IMR-90 (cell line): ENCODE results near the gene INPP5F. TPM values are rescaled to one million over a fixed set of nuclear protein-coding genes. Genes with fewer than 3 reads are reported as not detected.
A peak's percentile ranks its signal among the peaks of the same experiment; 100 is the strongest.

ENCODE experiments used
- ATAC-seq: fragments of 200-7000 bp; cut with Tn5 transposase; 2 replicates; pipeline ENCODE4 v1.9.1; 2020; ENCODE audit warnings: low read depth, mild to moderate bottlenecking, moderate library complexity
- BruUV-seq: library from RNA; stranded (reverse); fragments of 400-500 nt; replicated peaks from 2 replicates; lab custom pipeline; 2021; lab: Mats Ljungman, UMichigan
- CTCF ChIA-PET: fragments of 300-600 bp; formaldehyde crosslinking; extraction: SDS; loops from one replicate; lab custom pipeline; 2021; ENCODE audit warnings: antibody characterized with exemption; lab: Yijun Ruan, JAX
- POLR2A ChIA-PET: fragments of 300-600 bp; sonication (Branson Sonifier 250); formaldehyde crosslinking; loops from one replicate; lab custom pipeline; 2022; ENCODE audit warnings: antibody characterized with exemption; ENCODE audit not compliant: unreplicated experiment; lab: Charles Lee
- DNase-seq: peaks from one replicate; pipeline ENCODE4 v3.0.0; 2013
- H2AFZ ChIP-seq: replicated peaks from 2 replicates; pipeline ENCODE3; 2013; ENCODE audit warnings: low read length, mild to moderate bottlenecking; ENCODE audit not compliant: poor library complexity
- H2AK5ac ChIP-seq: 2 replicates; pipeline ENCODE4 v1.6.1; 2013; ENCODE audit warnings: low read depth, low read length, inconsistent platforms
- H2AK9ac ChIP-seq: replicated peaks from 2 replicates; pipeline ENCODE3; 2013; ENCODE audit warnings: mild to moderate bottlenecking, low read depth, low read length, moderate library complexity; ENCODE audit not compliant: poor library complexity
- H2BK120ac ChIP-seq: 2 replicates; pipeline ENCODE4 v1.6.1; 2013; ENCODE audit warnings: low read depth, low read length, inconsistent platforms
- H2BK15ac ChIP-seq: 3 replicates; pipeline ENCODE4 v1.6.1; 2013; ENCODE audit warnings: low read depth, low read length, inconsistent platforms
- H2BK20ac ChIP-seq: 2 replicates; pipeline ENCODE4 v1.6.1; 2013; ENCODE audit warnings: low read depth, mild to moderate bottlenecking, inconsistent platforms, low read length, moderate library complexity
- H2BK5ac ChIP-seq: 2 replicates; pipeline ENCODE4 v1.6.1; 2013; ENCODE audit warnings: mild to moderate bottlenecking, low read depth, low read length, inconsistent platforms; ENCODE audit not compliant: poor library complexity, severe bottlenecking
- H3K14ac ChIP-seq: replicated peaks from 2 replicates; pipeline ENCODE4 v1.6.1; 2013; ENCODE audit warnings: low read depth, low read length, inconsistent platforms
- H3K18ac ChIP-seq: 2 replicates; pipeline ENCODE4 v1.6.1; 2013; ENCODE audit warnings: low read depth, low read length, control low read depth
- H3K23ac ChIP-seq: 2 replicates; pipeline ENCODE4 v1.6.1; 2013; ENCODE audit warnings: low read depth, low read length, inconsistent platforms
- H3K27ac ChIP-seq: 2 replicates; pipeline ENCODE4 v1.5.1; 2013; ENCODE audit warnings: mild to moderate bottlenecking, control low read depth, low read length; ENCODE audit not compliant: insufficient read depth
- H3K27me3 ChIP-seq: 2 replicates; pipeline ENCODE4 v1.6.1; 2013; ENCODE audit warnings: low read length; ENCODE audit not compliant: control insufficient read depth, insufficient read depth
- H3K36me3 ChIP-seq: 2 replicates; pipeline ENCODE4 v1.6.1; 2013; ENCODE audit warnings: low read length, mixed read lengths; ENCODE audit not compliant: control insufficient read depth, insufficient read depth
- H3K4ac ChIP-seq: 2 replicates; pipeline ENCODE4 v1.6.1; 2013; ENCODE audit warnings: low read depth, low read length, inconsistent platforms
- H3K4me1 ChIP-seq: 2 replicates; pipeline ENCODE4 v1.6.1; 2013; ENCODE audit warnings: low read length, mixed read lengths; ENCODE audit not compliant: control insufficient read depth, insufficient read depth
- H3K4me2 ChIP-seq: 2 replicates; pipeline ENCODE4 v1.6.1; 2013; ENCODE audit warnings: low read depth, mild to moderate bottlenecking, control low read depth, low read length, moderate library complexity
- H3K4me3 ChIP-seq: 2 replicates; pipeline ENCODE4 v1.5.1; 2013; ENCODE audit warnings: low read depth, mild to moderate bottlenecking, control low read depth, low read length, moderate library complexity; ENCODE audit not compliant: insufficient read depth
- H3K56ac ChIP-seq: 2 replicates; pipeline ENCODE4 v1.6.1; 2013; ENCODE audit warnings: low read length, inconsistent platforms; ENCODE audit not compliant: insufficient read depth; ENCODE audit errors: extremely low read depth
- H3K79me1 ChIP-seq, 2 experiments: 2 replicates each; pipeline ENCODE4 v1.6.1; 2013; ENCODE audit warnings: low read length in 2 of 2, inconsistent platforms in 1 of 2, low read depth in 1 of 2
- H3K9ac ChIP-seq: 2 replicates; pipeline ENCODE4 v1.6.1; 2013; ENCODE audit warnings: low read depth, low read length, control low read depth
- H3K9me1 ChIP-seq: 2 replicates; pipeline ENCODE4 v1.6.1; 2013; ENCODE audit warnings: low read length, inconsistent platforms; ENCODE audit not compliant: insufficient read depth
- H3K9me3 ChIP-seq: 2 replicates; pipeline ENCODE4 v1.6.1; 2013; ENCODE audit warnings: low read length; ENCODE audit not compliant: control insufficient read depth, insufficient read depth
- H4K20me1 ChIP-seq: 2 replicates; pipeline ENCODE4 v1.6.1; 2013; ENCODE audit warnings: low read length, inconsistent platforms; ENCODE audit not compliant: insufficient read depth
- H4K5ac ChIP-seq: 2 replicates; pipeline ENCODE4 v1.6.1; 2013; ENCODE audit warnings: mild to moderate bottlenecking, low read depth, low read length, control low read depth
- H4K8ac ChIP-seq, 2 experiments: 2 replicates each; pipeline ENCODE4 v1.6.1; 2013; ENCODE audit warnings: low read depth in 2 of 2, low read length in 2 of 2, control low read depth in 1 of 2, inconsistent platforms in 1 of 2
- H4K91ac ChIP-seq: 2 replicates; pipeline ENCODE4 v1.6.1; 2013; ENCODE audit warnings: low read depth, low read length, inconsistent platforms; ENCODE audit not compliant: insufficient read depth
- BHLHE40 ChIP-seq: fragments of 150-350 bp; IDR thresholded peaks from 2 replicates; pipeline ENCODE4 v1.6.1; 2016; ENCODE audit warnings: mild to moderate bottlenecking, low read depth, low read length
- CEBPB ChIP-seq: IDR thresholded peaks from 2 replicates; pipeline ENCODE4 v1.6.1; 2012; ENCODE audit warnings: low read depth, low read length, improper control_type of control experiment
- MXI1 ChIP-seq: IDR thresholded peaks from 2 replicates; pipeline ENCODE4 v1.6.1; 2012; ENCODE audit warnings: low read depth, mild to moderate bottlenecking, low read length, moderate library complexity, borderline replicate concordance
- RCOR1 ChIP-seq: IDR thresholded peaks from 2 replicates; pipeline ENCODE4 v1.6.1; 2012; ENCODE audit warnings: mild to moderate bottlenecking, low read length, improper control_type of control experiment; ENCODE audit not compliant: insufficient replicate concordance
- WGBS, 2 experiments: methylation state at CpG; one replicate each; pipeline versions ENCODE4 v1.1.5 to v1.1.7; 2013; ENCODE audit warnings: missing lambda C conversion rate in 2 of 2; ENCODE audit not compliant: insufficient read length in 1 of 2; ENCODE audit errors: extremely low coverage in 2 of 2; 5-methylcytosine and 5-hydroxymethylcytosine counted together
- dilution Hi-C: fragments of 300-500 bp; cut with HindIII; formaldehyde crosslinking; loops from one replicate; pipeline ENCODE4 v1.14.3; 2018; ENCODE audit warnings: low sequenced_read_pairs; ENCODE audit not compliant: unreplicated experiment
- in situ Hi-C: fragments of 300-500 bp; cut with MboI; formaldehyde crosslinking; loops from 3 replicates; pipeline ENCODE4 v1.14.3; 2019; ENCODE audit warnings: low sequenced_read_pairs, inconsistent platforms, mixed read lengths
- intact Hi-C: fragments of 100-400 bp; cut with micrococcal nuclease; formaldehyde crosslinking; loops from 2 replicates; pipeline ENCODE4 v1.10.0; 2022
- polyA plus RNA-seq, 3 experiments: library from polyadenylated mRNA; depleted of rRNA; stranded (reverse); fragments of >200 nt; gene quantifications; 2 replicates each; pipeline ENCODE4 v1.2.3, GENCODE V29; 2012; ENCODE audit warnings: low replicate concordance in 1 of 3
- total RNA-seq: library from RNA; depleted of rRNA; stranded (reverse); fragments of >200 nt; gene quantifications from 2 replicates; pipeline ENCODE4 v1.2.3, GENCODE V29; 2012

Gene INPP5F
- total and polyA plus RNA-seq, 2 of the 4 experiments (the other 2 are of a cell fraction) = 19.0 to 29.6 TPM

GRCh38 chr10:119677126-119677525 is 48.7 kb upstream of the INPP5F start:
- H2BK15ac ChIP-seq = no peak overlapping the region
- H3K56ac ChIP-seq = no peak overlapping the region
- H3K27ac ChIP-seq = no peak overlapping the region
- no peak overlapping the region for H3K23ac ChIP-seq
- peaks cover 45% of the 10 kb centered on the region for H3K36me3 ChIP-seq
- WGBS, 2 experiments = no CpG with 5 or more reads among the region's 6 CpGs
- no peak overlapping the region for H3K18ac ChIP-seq
- H2AFZ ChIP-seq = no peak overlapping the region
- POLR2A ChIA-PET = no interaction called here
- H3K4me3 ChIP-seq = no peak overlapping the region
- no peaks in the 10 kb centered on the region for H3K27me3 ChIP-seq
- no peaks in the 10 kb centered on the region for H3K9me3 ChIP-seq
- H3K4me1 ChIP-seq = peaks cover 16% of the 10 kb centered on the region
- no peak overlapping the region for H3K4ac ChIP-seq
- DNase-seq (no peak), ATAC-seq (no peak)
- H2BK20ac ChIP-seq = no peak overlapping the region
- no peak overlapping the region for H2BK120ac ChIP-seq
- CTCF ChIA-PET = no interaction called here
- TF ChIP-seq CEBPB = no peak
- no peak for TF ChIP-seq MXI1
- no peak for TF ChIP-seq RCOR1
- no peak for TF ChIP-seq BHLHE40
- H3K4me2 ChIP-seq = no peak overlapping the region
- no peak overlapping the region for H4K91ac ChIP-seq
- peaks cover 52% of the 10 kb centered on the region for H4K20me1 ChIP-seq
- H4K5ac ChIP-seq = no peak overlapping the region
- H2AK5ac ChIP-seq = no peak overlapping the region
- H3K9ac ChIP-seq = no peak overlapping the region
- no peak overlapping the region for H2BK5ac ChIP-seq
- in situ Hi-C loops = no loop called here
- BruUV-seq = TSS peak; percentile 91
- no peak overlapping the region for H4K8ac ChIP-seq
- no peak overlapping the region for H3K14ac ChIP-seq
- H2AK9ac ChIP-seq = no peak overlapping the region
- dilution Hi-C loops = no loop called here
- intact Hi-C loops = no loop called here
- H3K9me1 ChIP-seq = peaks cover 27% of the 10 kb centered on the region
- peaks cover 39 to 60% of the 10 kb centered on the region in 2 experiments for H3K79me1 ChIP-seq
